NCI-H2196 treated with DMSO at 0.1 percent for 48 hours (cell line): Measurements from ENCODE around the gene GALNT5.
"Not testable (repeated sequence)": the region's sequence is repeated elsewhere in the genome, so short reads cannot be mapped to it uniquely, and the experiment has no call there.

Experiments
- DNase-seq: peaks from one replicate; lab custom pipeline; 2025; ENCODE audit not compliant: unreplicated experiment; lab: John Stamatoyannopoulos, UW

GALNT5 gene

DNA sequence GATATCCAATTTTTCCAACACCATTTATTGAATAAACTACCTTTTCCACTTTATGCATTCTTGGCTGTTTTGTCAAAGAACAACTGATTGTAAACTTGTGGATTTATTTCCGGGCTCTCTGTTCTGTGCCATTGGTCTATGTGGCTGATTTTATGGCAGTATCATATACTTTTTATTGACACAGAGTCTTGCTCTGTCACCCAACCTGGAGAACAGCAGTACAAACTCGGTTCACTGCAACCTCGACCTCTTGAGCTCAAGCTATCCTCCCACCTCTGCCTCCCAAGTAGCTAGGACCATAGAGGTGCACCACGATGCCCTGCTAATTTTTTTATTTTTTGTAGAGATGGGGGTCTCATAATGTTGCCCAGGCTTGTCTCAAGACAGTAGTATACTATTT, 6.7 kb upstream of the GALNT5 start:
- no peak for DNase-seq

- no peak for DNase-seq
Observed at GRCh38 chr2:157251932-157252331, 5.6 kb upstream of the GALNT5 start.

GRCh38 chr2:157252529-157252928, 5.0 kb upstream of the GALNT5 start:
- DNase-seq = no peak

GRCh38 chr2:157254041-157254440, 3.5 kb upstream of the GALNT5 start:
- DNase-seq = no peak

- DNase-seq = no peak
Observed at GRCh38 chr2:157255746-157256145, 1.8 kb upstream of the GALNT5 start.

GRCh38 chr2:157256626-157257025, 879 bp upstream of the GALNT5 start:
- no peak for DNase-seq

GRCh38 chr2:157258520-157259326, 1.2 kb downstream of the GALNT5 start:
- no peak for DNase-seq

DNA sequence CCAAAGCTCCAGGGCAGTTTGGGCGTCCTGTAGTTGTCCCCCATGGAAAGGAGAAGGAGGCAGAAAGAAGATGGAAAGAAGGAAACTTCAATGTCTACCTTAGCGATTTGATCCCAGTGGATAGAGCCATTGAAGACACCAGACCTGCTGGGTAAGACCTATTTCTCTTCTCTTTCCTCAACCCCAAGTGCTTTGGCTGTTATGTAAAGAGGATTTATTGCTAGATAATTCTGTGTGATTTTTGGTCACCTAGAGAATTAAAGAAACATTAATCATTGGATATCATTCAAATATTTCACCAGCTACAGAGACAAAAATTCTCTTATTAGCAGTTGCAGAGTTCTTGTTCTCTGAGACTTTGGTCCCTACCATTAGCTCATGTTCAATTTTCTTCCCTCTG, 1.9 kb downstream of the GALNT5 start:
- DNase-seq = no peak

- no peak for DNase-seq
Observed at GRCh38 chr2:157259960-157260359, 2.5 kb downstream of the GALNT5 start.

- no peak for DNase-seq
Observed at GRCh38 chr2:157260533-157261198, 3.2 kb downstream of the GALNT5 start.

GRCh38 chr2:157261199-157261782, 3.8 kb downstream of the GALNT5 start:
- no peak for DNase-seq

DNA sequence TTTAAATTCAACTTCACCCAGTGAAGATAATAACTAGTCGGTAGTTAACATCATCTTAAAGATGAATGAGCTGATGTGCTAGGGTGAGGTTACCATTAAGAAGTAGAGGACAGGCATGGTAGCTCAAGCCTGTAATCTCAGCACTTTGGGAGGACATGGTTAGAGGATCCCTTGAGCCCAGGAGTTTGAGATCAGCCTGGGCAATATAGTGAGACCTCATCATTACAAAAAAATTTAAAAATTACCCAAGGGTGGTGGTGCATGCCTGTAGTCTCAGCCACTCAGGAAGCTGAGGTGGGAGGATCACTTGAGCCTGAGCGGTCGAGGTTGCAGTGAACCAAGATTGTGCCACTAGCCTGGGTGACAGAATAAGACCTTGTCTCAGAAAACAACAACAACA, 4.7 kb downstream of the GALNT5 start:
- no peak for DNase-seq

- no peak for DNase-seq
Observed at GRCh38 chr2:157264099-157264498, 6.6 kb downstream of the GALNT5 start.

DNA sequence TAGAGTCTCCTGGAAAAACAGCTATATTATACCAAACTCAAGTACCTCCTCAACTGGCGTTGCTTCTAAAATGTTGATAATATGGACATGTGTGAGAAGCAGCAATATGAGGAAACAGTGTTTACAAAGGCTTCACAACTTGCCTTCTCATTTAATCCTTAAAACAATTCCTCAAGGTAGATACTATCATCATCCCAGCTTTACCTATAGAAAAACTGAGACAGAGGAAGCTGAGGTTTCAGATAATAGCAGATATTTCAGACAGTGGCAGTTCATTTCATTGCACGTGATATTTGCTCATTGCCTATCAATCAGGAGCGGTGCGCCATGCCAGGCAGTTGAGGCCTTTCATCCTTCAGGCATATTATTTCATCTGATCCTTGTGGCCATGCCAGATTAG, 8.3 kb downstream of the GALNT5 start:
- DNase-seq = no peak

DNA sequence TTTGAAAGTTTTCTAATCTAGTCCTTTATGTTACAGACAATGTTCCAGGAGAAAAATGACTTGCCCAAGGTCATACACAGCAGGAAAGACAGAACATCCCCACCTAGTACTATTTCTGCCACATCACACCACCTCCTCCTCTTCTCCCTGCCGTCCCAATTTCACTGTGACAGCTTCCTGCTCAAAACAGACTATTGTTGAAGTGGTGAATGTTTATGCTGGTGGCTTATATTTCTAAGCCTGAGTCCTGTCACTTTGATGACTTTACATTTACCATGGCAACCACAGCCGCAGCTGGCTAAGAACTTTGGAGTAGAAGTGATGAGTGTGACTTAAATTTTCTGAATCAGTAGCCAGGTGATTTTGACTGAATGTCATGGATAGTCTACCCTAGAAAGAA, 10.0 kb downstream of the GALNT5 start:
- DNase-seq = no peak

DNA sequence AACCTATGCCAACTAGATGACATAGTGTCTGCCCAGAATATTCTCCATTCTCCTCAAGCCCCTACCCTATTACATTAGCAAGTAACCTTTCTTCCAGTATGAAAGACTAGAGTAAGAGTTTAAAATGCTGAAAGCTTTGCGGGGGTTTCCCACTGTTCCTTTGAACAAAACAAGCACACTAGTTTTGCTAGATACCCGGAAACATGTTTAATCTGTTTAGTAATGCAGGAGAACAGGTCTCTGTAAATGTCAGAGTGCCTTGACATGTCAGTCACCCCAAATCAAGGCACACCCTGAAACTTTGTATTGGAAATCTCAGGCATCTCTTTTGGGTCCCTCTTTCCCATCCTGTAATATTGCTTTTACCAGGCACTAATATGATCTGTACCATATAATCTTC, 11.6 kb downstream of the GALNT5 start:
- no peak for DNase-seq

- DNase-seq = no peak
Observed at GRCh38 chr2:157269922-157270321, 12.4 kb downstream of the GALNT5 start.

DNA sequence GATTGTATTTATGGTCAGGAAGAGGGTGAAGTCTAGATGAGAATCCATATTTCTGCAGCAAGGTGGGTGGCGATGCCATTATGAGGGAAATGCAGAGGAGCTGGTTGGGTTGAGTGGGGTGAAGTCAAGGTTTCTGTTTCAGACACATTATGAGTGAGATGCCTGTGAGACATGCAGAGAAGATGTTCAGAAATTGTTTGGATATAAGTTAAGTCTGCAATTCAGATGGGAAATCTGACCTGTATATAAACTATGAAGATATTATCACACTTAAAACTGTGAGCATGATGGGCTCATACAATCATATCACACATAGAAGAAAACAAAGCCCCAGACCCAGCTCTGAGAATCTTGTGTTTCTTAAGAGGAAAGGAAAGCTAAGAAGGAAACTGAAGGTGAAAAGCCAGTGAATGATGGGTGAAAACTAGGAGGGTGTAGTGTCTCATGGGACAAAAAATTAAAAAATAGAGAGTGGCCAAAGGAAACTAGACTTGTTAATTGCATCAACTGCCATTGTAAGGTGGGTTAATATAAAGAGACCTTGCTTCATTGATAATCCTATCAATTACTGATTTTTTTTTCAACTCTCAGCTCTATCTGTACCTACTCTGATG, 14.2 kb downstream of the GALNT5 start:
- DNase-seq = no peak

- DNase-seq = not testable (repeated sequence)
Observed at GRCh38 chr2:157279311-157279710, 21.8 kb downstream of the GALNT5 start.

DNA sequence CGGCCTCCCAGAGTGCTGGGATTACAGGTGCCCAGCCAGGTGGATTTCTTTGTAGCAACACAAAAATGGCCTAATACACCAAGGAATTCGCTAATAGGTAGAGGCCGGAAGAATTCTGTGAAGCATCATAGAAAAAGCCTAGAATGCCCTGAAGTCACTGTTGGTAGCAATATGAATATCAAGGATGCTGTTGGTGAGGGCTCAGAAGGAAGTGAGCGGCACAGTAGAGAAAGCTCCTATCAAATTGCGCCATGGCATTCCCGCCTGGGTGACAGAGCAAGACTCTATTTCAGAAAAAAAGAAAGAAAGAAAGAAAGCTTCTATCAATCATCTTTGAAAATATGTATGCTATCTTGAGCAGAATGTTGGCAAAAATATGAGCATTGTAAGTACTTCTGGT, 23.8 kb downstream of the GALNT5 start:
- DNase-seq = no peak

DNA sequence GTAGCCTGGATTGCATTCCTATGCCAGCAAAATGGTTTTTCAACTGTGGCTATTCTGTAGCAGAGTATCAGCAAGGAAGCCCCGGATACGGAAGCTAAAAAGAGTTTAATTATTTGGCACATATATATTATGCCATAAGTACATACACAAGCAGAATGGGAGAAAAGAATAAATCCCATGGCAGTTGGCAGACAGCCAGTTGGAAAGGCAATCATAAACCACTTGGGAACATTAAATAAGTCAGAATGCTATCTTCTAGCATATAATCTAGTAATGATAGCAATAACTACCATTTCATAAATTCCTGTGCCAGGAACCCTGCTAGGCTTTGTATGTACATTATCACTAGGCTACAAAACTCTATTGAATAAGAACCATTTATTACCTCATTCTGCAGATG, 26.0 kb downstream of the GALNT5 start:
- no peak for DNase-seq

- DNase-seq = no peak
Observed at GRCh38 chr2:157287160-157287559, 29.7 kb downstream of the GALNT5 start.
